ENCODE data around the gene ZFP36L2. TPM values are rescaled to one million over a fixed set of nuclear protein-coding genes. Genes with fewer than 3 reads are reported as not detected.

The ZFP36L2 gene
- total and polyA plus RNA-seq, 12 donors = 26.8 to 69.6 (median 42.3) TPM

GRCh38 chr2:43228756-43229659 is 2.6 kb upstream of the ZFP36L2 start:
- Histone ChIP-seq H3K27me3 (no peaks in the 10 kb centered on the region), H3K4me3 (no peak overlapping the region), H3K36me3 (peaks cover 0 to 31% (median 12%) of the 10 kb centered on the region in 9 donors), H3K4me1 (peaks cover 0 to 49% (median 27%) of the 10 kb centered on the region in 9 donors), H3K27ac (peak overlapping the region; percentile 96 to 100 (median 99)), H3K9me3 (no peaks in the 10 kb centered on the region)
- no peak for TF ChIP-seq CTCF (IDR thresholded peaks at IDR 0.05)
- DNase-seq (no peak), ATAC-seq (no peak)
- intact Hi-C loops (cut with DNase I) = loop anchor here (1.0 to 10.0 kb wide), 23 partner anchors 97 to 402 kb away; no protein-coding TSS in a partner anchor
- 47 to 58% methylated on average over 6 of the region's 6 CpGs for WGBS, 2 donors

DNA sequence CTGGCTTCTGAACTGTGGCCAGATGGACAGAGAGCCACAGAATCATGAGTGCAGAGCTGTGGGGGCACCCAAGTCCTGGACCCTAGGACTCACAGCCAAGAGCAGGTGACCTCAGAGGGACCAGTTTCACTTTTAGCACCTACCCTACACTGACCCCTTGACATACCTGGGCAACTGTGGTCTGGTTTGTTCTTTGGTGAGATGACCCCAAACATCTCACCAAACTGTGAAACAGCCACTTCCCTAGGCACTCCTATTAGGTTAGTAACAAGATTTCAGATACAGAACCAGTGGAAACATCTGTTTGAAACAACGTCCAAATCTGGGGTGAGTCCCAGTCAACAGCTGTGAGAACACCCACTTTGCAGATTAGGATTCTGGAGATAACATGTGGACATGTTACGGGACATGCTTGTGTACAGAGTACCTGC is 1.9 kb upstream of the ZFP36L2 start:
- Histone ChIP-seq H3K27ac (peak overlapping the region; percentile 96 to 100 (median 99)), H3K27me3 (no peaks in the 10 kb centered on the region), H3K36me3 (peaks cover 0 to 38% (median 13%) of the 10 kb centered on the region in 9 donors), H3K4me3 (peak overlapping the region in 7 of 10 donors; percentile 72 to 96 (median 90)), H3K9me3 (no peaks in the 10 kb centered on the region), H3K4me1 (peaks cover 0 to 45% (median 29%) of the 10 kb centered on the region in 9 donors)
- TF ChIP-seq CTCF (IDR thresholded peaks at IDR 0.05) = no peak
- 21 to 25% methylated on average over 2 of the region's 2 CpGs for WGBS, 2 donors
- no peak for DNase-seq
- intact Hi-C loops (cut with DNase I) = loop anchor here (2.0 to 10.0 kb wide), 22 partner anchors 96 to 402 kb away; no protein-coding TSS in a partner anchor
- ATAC-seq = no peak

DNA sequence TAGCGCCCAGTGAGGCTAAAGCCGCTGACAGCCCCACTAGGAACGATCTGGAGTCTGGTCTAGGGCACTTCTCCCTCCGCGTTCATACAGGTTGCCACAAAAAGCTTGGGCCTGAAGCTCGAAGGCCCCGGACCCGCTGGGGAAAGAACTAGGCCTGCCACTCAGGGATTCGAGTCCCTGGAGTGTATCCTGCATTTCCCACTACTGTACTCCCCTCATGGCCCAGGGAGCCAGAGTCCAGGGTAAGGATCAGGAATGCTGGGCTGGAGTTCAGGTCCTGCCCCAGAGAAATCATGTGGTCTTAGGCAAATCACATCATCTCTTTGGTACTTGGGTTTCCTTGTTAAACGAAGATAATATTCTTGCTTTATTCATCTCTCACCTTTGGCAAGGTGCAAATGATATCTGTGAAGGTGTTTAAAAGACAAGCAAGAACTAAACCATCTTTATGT is 1.4 kb upstream of the ZFP36L2 start:
- 1 to 2% methylated on average over 10 of the region's 10 CpGs for WGBS, 2 donors
- H3K27ac ChIP-seq = peak overlapping the region; percentile 96 to 100 (median 99)
- H3K4me3 ChIP-seq = peak overlapping the region; percentile 70 to 96 (median 88)
- DNase-seq (no peak), ATAC-seq (peak in 1 of 8 donors; percentile 0)
- H3K36me3 ChIP-seq = peaks cover 0 to 43% (median 13%) of the 10 kb centered on the region in 9 donors
- TF ChIP-seq CTCF (IDR thresholded peaks at IDR 0.05) = peak in 2 of 9 donors; percentile 61 to 68
- intact Hi-C loops (cut with DNase I) = loop anchor here (1.0 to 10.0 kb wide), 24 partner anchors 96 to 401 kb away; no protein-coding TSS in a partner anchor
- no peaks in the 10 kb centered on the region for H3K9me3 ChIP-seq
- H3K27me3 ChIP-seq = no peaks in the 10 kb centered on the region
- H3K4me1 ChIP-seq = peaks cover 0 to 50% (median 34%) of the 10 kb centered on the region in 9 donors

Measured in heart right ventricle (tissue), 16 donors.